HFF-Myc (cell line): ENCODE results near the gene LAPTM5.
"Not testable (repeated sequence)": the region's sequence is repeated elsewhere in the genome, so short reads cannot be mapped to it uniquely, and the experiment has no call there.

Source experiments
- DNase-seq: peaks from one replicate; pipeline ENCODE4 v3.0.0-alpha.2; 2011; ENCODE audit warnings: low read depth; ENCODE audit errors: extremely low read depth
- H3K4me3 ChIP-seq: replicated peaks from 2 replicates; pipeline ENCODE4 v1.5.1; 2011; ENCODE audit warnings: low read depth, mild to moderate bottlenecking, control low read depth, low read length
- CTCF ChIP-seq: IDR thresholded peaks from 2 replicates; pipeline ENCODE4 v1.5.1; 2012; ENCODE audit warnings: mild to moderate bottlenecking, low read depth, low read length, control low read depth; ENCODE audit errors: missing control alignments

LAPTM5 gene

GRCh38 chr1:30768830-30769718, 11.5 kb upstream of the LAPTM5 start:
- no peak for TF ChIP-seq CTCF
- no peak overlapping the region for H3K4me3 ChIP-seq
- DNase-seq = no peak

GRCh38 chr1:30768159-30768829, 10.7 kb upstream of the LAPTM5 start:
- no peak for TF ChIP-seq CTCF
- no peak for DNase-seq
- H3K4me3 ChIP-seq = no peak overlapping the region

GRCh38 chr1:30766948-30767347, 9.4 kb upstream of the LAPTM5 start:
- not testable (repeated sequence) for H3K4me3 ChIP-seq, DNase-seq

- TF ChIP-seq CTCF = no peak
- H3K4me3 ChIP-seq = no peak overlapping the region
- DNase-seq = no peak
These were observed 8.2 kb upstream of the LAPTM5 start for GRCh38 chr1:30765556-30766434.

GRCh38 chr1:30764939-30765555, 7.5 kb upstream of the LAPTM5 start:
- TF ChIP-seq CTCF = no peak

GRCh38 chr1:30764396-30764795, 6.8 kb upstream of the LAPTM5 start:
- no peak overlapping the region for H3K4me3 ChIP-seq
- TF ChIP-seq CTCF = no peak

More at GRCh38 chr1:30764939-30765555, 7.5 kb upstream of the LAPTM5 start:
- DNase-seq = no peak
- no peak overlapping the region for H3K4me3 ChIP-seq

More at GRCh38 chr1:30764396-30764795, 6.8 kb upstream of the LAPTM5 start:
- DNase-seq = no peak
